NCI-H748 (cell line): Measurements from ENCODE around the gene RAB35.

ENCODE experiments used
- DNase-seq: peaks from one replicate; lab custom pipeline; 2025; ENCODE audit not compliant: unreplicated experiment; lab: John Stamatoyannopoulos, UW

RAB35 gene

DNA sequence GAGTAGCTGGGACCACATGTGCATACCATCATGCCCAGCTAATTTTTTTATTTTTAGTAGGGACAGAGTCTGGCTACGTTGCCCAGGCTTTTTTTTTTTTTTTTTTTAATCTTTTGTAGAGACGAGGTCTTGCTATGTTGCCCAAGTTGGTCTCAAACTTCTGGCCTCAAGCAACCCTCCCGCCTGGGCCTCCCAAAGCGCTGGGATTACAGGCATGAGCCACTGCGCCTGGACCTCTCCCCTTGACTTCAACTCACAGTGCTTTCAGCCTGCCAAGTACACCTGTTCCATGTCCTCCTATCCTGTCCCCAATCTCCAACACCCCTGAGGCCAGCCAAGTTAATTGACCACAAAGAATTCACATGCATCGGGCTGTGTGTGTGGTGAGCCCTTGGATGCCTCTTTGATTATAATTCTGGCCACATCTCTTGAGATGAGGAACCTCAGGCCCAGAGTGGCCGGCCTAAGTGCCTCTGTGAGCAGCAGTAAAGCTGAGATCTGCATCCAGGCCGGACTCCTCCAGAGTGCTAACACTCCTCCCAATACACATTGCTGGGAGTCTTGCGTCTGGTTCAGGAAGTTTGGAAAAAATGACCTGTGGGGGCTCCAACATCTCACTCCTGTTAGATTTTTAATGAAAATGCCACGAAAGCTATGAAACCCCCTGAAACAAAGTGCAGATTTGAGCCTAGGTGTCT lies 6.8 kb downstream of the RAB35 start:
- no peak for DNase-seq

DNA sequence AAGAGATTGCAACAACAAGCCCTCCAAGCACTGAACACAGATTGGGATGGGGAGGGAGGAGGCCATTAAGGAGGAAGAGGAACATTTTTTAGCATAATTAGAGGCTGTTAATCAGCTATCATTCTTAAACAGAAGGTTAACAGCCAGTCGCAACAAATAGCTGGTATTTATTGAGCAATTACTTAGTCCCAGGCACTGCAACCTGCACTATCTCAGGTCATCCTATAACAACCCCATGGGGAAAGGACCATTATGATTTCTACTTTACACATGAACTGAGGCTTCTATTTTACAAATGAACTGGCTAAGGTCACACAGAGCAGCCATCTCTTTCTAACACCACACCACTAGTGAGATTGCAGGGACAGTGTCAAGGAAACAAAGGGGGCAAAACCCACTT lies 10.4 kb downstream of the RAB35 start:
- DNase-seq = no peak

DNA sequence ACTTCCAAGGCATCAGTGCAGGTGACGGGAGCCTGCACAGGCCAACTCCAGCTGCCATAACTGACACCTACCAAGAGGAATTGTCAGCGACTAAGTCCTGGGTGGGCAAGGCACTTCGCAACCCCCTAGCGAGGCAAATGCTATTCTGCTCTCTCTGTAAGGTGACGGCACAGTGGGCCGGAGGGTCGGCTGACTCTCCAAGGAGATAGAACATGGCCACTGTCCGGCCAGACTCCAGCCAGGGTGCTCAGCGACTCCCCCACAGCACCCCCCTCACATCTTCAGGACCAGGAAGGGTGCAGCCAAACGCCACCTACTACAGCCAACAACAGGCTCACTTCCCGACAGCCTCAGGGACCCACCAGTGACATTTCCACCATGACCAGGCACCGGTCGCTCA lies 13.2 kb downstream of the RAB35 start:
- DNase-seq = no peak

DNA sequence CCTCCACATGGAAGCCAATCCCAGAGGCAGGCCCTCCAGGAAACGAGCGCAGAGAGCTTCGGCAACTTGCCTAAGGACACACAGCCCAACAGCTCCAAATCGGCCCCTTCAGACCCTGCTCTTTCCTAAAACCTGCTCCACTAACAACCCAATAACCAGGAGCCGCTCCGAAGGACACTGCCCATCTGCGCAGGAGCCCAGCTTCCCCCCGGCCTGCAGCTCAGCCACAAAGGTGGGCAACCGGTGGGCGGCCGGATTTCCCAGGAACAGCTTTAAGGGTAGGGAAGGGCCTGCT lies 13.6 kb downstream of the RAB35 start:
- DNase-seq = no peak

DNA sequence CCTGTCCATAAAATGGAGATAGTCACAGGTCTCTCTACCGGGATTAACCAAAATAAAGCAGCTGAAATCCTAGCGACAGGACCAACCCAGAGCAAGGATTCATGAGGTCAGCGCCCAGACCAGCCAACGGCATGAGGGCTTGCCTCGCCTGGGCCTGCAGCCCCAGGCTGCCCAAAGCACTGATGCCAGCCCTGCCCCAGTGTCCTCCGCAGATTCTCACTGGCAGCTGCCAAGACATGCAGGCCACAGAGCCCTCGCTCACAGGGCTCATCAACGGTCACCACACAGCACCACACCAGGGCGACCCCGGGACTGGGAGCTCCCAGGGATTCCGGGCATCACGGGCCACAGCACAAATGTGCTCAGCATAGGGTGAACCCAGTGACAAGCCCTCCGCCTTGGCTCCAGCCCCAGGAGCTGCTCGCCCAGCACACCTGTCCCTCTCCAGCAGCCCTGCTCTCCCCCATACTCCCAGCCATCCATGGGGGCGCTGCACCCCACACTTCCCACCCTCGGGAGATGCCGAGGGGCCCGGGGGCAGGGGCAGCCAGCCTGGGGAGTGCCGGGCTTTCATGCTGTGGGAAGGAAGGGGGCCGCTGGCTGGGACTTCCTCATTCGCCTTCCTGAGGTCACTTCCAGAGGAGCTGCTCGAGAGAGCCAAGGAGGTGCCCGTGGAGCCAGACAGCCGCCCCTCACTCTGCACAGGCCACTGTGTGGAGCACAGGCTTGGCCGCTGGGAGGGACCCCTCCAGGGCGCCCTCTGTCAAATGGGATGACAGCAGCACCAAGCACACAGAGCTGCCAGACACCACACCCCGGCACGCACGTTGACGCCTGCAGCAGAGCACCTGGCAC lies 14.1 kb downstream of the RAB35 start:
- DNase-seq = no peak

DNA sequence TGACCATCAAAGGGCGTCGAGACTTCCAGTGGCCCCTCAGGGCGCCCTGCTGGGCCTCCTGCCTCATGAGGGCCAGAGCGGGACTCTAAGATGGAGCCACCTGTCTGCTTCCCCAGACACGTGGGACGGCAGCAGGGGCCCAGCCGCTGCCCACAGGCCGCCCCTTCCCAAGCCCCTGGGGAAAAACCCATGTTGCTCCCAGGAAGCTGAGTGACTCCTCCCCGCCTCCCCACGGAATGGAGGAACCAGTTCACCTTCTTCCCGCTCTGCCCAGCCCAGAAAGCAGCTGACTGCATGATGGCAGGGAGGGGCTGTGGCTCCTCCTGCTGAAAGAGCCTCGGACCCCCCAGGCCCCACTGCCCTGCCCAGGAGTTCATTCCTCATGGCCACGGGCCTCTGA lies 14.9 kb downstream of the RAB35 start:
- no peak for DNase-seq

DNA sequence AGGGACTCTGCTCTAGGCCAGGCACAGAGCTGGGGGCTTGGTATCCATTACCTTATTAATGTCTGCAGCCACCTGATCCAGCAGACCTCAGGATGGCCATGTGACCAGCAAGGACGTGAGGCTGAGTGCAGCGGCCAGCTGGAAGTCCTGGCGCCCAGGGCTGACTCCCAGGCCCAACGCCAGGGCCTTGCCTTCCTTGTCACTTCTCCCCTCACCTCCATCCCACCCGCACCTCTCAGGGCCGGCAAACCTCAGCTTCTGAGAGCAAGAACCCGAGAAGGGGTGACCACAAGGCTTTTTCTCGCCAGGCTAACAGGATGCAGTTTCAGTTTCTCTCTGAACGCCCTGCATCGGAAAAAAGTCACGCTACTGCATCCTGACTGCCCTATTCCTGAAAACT lies 15.4 kb downstream of the RAB35 start:
- no peak for DNase-seq

DNA sequence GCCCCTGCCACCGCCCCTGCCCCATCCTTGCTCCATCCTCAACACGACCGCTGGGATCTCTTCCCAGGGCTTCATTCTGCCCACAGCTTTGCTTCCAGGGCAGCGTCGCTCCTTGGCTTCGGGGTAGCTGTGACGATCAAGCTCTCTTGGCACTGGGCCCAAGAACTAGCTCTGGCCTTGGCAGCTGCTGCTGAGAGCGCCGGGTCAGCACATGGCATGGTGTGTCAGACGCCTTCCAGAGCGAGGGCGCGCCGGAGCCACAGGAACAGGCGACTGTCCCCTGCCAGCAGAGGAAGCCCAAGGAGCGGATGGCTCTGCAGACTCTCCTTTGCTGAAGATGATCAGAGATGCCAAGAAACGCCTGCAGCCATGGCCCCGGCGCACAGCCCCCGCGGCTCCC lies 15.9 kb downstream of the RAB35 start:
- DNase-seq = no peak

DNA sequence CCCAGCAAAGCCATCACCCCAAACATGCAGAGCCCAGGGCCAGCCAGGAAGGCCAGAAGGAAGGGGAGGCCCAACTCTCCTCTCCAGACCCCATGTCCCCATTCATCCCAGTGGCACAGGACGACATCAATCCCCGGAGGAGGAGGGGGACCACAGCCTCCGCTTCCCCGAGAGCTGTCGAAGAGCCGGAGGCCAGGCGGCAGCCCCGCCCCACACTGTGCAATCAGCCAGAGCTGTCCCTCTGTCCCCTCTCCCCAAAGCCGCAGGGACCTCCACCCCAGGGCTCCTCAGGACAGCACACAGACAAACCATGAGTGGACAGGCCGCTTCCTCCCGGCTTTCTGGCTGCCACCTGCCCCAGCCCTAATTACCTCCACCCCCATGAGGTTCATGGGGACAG lies 16.8 kb downstream of the RAB35 start:
- DNase-seq = no peak

DNA sequence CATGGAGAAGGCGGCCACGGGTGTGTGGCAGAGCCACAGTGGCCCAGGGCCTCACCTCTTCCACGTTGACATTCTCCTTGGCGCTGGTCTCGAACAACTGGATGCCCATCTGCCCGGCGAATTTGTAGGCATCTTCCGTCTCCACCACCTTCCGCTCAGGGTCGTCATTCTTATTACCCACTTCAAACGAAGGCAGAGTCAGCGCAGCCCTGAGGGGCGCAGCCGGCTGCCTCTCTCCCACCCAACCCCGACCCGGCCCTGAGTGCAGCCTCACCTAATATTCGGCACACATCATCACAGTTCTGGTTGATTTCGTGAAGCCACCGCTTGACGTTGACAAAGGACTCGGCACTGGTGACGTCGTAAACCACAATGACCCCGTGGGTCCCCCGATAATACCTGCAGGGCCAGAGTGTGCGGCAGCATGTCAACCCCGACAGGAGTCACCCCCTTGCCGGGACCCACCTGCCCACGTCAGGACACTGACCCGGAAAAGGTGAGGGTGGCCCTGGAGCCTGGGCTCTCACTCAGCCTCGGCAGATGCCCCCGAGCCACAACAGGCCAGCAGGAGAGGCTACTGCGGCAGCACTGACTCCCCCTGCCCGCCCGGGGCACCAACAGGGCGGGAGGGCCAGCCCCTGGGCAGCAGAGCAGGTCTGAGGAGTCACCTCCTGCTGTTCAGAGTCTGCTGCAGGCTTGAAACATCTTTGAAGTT lies 17.6 kb downstream of the RAB35 start:
- DNase-seq = no peak

DNA sequence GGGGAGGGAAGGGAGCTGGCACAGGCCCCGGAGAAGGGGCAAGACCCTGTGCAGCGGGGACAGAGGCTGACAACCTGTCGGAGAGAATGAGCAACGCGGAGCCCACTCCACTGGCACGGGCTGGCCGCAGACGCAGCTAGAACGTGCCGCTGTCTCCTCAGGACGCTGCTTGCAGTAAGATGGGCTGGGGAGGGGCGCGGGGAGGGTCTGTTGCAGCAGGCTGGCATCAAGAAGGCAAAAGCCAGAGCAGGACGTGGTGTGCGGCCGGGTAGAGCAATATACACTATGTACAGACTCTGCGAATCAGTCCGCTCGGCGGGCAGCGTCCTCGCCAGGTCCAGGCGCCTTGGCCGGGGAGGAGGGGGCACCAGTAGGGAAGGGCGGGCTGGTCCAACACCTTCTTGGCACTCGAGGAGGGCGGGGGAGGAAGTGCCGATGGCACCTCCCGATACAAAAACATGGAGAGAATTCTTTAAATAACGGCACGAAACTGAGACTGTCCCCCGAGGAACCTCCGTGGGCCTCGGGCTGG lies 19.8 kb downstream of the RAB35 start:
- DNase-seq = no peak

DNA sequence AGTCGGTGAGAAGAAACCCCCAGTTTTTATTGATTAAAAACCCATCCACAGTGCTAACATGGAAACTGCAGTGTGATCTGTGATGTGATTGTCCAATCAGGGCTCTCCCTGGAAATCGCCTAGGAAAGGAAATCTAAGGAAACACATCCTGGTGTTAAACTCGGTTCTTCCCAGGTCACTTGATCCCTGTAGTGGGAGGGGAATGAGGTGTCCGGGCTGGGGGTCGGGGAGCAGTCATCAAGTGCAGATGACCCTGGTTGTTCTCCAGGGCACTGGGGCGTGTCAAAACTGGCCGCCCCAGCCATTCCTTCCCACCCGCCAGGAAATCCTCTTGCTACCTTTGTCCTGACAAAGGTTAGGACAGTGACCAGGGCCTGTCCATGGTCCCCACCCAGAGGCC lies 20.8 kb downstream of the RAB35 start:
- DNase-seq = no peak

DNA sequence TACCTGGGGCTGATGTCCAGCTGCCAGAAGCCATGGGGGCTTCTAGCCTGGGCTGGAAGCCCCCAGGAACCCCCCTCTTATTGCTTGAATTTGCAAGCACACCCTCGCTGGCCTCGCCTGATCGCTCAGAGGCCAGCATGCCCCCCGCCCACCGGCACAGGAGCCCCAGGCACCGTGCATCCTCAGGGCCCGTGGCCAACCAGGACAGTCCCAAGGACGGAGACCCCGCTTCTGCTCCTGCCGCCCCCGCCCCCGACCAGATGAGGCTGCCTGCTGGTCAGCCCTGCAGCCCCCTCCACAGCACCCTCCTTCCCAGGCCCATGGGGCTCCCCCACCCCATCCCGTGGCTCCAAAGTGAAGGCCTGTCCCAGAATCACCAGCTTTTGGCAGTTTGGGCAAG lies 21.2 kb downstream of the RAB35 start:
- no peak for DNase-seq

DNA sequence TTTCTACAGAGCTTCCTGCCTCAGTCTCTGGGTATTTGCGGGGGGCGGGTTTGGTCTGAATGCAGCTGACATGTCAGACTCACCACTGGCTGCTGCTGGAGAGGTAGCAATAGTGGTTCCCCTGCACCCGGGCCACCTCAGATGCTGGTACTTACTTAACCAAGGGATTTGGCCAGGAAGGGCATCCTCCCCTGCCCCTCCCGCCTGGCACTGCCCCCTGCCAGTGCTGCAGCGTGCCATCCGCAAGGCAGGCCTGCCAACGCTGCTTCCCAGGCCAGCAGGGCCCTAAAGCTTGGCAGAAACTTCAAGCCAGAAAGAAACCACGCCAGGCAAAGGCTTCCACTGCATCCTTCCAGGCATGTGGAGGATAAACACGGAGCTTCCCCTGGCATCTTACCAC lies 22.1 kb downstream of the RAB35 start:
- no peak for DNase-seq

DNA sequence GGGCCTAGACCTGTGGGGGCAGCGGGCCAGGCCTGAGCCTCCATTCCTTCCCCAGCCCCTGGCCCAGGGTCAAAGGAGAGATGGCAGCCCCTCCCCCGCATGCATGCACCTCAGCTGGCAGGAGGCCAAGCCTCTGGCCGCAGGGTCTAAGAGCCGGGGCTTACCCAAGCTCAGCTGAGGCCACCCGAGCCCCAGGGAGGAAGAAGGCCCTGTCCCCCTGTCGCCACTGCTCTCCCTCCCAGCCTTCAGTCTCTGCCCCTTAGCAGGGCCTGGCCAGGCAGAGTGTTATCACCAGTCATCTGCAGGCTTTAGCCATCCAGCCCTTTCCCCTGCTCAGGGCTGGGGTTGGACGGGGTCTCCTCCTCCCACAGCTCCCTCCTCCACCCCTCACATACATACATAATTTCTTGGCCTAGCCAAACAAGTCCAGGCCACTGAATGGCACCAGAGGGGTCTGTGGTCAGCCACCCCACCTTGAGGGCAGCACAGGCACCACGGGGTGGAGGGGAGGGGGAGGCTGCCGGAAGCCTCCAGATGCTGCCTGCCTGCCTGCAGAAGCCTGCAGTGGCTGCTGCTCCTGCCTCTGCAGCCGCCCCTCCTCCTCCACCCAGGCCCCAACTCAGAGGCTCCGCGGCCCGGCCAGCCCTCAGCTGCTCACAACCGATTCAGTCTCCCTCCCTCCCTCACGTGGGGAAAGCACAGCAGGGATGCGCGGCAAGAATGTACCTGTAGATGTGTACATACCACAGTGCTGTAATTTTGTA lies 22.8 kb downstream of the RAB35 start:
- DNase-seq = no peak

DNA sequence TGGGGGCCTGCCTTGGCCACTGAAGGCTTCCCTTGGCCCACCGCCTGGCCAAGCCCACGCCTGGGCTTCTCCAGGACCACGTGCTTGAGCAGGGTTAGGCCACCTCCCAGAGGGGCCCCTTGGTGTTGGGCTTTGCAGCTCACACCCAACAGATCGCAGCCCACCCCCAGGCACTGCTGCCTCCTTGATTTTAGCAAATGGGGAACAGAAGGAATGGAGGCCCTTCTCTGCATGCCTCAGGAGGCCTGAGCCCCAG lies 23.3 kb downstream of the RAB35 start:
- DNase-seq = no peak

DNA sequence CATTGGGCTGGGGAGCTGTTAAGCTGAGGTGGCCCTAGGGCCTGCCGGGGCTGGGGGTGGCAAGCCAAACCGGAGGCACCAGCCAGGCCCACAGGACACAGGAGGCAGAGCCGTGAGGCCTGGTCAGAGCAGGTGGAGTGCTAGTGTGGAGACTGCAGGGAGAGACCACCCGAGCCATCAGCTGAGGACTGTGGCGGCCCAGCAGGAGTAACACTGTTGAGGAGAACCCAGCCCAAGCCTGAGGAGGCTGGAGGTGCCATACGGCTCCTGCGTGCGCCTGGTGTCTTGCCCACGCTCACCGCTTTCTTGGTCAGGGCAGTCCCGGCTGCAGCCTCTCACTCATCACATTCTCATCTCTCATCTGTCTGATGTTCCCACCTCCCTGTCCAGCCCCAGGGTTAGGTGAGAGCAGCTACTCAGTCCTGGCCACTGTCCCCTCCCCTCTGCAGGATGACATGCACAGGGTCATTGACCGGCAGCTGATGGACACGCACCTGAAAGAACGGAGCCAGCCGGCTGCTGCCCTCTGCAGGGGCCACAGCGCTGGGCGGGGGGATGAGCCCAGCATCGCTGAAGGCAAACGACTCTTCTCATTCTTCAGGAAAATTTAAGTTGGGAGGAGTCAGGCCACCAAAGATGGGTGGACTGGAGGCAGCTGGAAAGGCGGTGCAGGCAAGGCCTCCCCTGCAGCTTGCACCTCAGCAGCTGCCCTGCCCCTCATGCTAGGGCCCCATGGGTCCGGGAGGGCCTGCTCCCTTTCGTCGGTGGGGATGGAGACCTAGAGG lies 23.8 kb downstream of the RAB35 start:
- DNase-seq = no peak

DNA sequence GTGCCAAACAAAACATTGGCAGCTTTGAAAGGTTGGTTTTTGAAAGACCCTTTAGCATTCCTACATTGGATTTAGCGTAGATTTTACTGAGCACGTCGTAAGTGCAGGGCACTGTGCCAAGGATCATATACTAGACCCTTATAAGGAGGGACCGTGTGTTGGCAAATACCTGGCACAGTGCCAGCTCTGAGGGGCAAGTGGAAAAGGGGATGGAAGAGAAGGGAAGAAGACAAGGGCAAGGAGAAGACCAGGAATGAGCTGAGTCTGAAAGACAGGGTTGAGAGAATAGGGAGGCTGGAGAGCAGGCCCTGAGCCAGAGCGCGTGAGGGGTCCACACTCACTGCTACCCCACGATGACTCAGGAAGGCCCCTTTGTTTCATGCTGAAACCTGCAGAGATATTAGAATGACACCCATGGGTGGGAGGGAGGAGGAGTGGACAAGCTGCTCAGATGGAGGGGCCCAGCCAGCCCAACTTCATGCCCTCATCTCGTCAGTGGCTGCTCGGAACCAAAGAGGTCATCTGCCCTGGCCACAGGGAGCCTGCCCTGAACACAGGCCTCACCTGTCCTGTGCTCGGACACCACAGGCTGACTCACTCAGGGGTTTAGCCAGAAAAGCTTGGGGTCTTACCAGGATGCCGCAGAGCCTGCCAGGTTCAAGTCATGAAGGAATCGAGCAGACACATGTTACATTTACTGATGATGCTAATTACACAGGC lies 25.0 kb downstream of the RAB35 start:
- DNase-seq = no peak

DNA sequence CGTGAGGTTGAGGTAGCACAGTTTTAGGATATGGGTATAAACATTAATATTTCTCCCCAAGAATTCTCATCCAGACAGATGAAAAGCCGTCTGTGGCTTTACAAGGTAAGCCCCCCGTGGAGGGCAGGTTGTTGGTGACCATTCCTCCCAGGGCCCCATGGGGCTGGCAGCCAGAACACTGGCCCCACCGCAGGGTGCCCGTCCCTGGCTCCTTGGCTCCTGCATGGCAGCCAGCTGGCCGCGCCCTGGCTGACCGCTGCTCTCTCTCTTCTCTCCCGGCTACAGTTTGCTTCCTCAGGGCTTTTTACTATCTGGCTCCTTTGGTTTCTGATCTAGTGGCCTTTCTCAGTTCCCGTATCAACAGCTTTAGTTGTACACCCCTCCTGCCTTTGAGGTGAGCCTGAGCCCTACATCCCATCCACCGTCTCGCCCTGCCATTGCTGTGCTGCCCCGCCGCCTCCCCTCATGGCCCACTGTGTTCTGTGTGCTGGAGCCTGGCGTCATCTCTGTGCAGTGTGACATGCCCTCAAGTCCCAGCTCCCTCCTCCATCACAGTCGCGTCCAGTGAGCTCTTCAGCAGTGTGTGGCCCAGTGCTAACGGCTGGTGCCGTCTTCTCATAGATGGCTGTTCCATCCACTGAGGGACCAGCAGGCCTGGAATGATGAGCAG lies 25.8 kb downstream of the RAB35 start:
- DNase-seq = no peak

DNA sequence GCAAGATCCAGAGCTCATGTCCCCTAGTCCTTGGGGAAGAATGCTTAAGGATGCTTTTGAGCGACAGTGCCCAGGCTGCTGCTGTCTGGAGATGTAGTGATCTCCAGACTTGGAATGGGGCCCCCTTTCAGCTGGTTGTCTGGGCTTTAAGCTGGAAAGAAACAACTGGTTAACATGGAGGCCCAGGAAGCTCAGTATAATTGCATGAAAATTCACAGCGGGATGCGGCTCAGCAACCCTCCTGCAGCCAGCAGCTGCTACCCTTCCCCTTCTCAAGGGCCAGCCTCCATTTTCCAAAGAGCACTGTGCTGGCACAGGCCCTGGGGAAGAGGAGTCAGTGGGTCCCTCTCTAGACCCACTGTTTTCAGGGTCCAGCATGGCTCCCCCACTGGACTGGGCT lies 26.3 kb downstream of the RAB35 start:
- DNase-seq = no peak
